Liver (tissue), 9 donors: Measurements from ENCODE around the gene DIDO1. TPM values are rescaled to one million over a fixed set of nuclear protein-coding genes. Genes with fewer than 3 reads are reported as not detected.

Experiments used
- DNase-seq: peaks from one replicate; pipeline ENCODE4 v3.0.0-alpha.2; 2017; ENCODE audit warnings: low spot score
- H3K27ac ChIP-seq, 2 donors: one replicate each; pipeline ENCODE4 v1.7.0; 2013; ENCODE audit warnings: inconsistent platforms in 2 of 2, low read length in 2 of 2, control low read depth in 1 of 2, low read depth in 1 of 2, mild to moderate bottlenecking in 1 of 2
- H3K27me3 ChIP-seq, 4 donors: one replicate each; pipeline versions ENCODE4 v1.6.1 to v1.7.0; 2013; ENCODE audit warnings: low read length in 3 of 4, inconsistent platforms in 1 of 4, mild to moderate bottlenecking in 1 of 4, moderate library complexity in 1 of 4; ENCODE audit not compliant: control insufficient read depth in 4 of 4, insufficient read depth in 4 of 4
- H3K36me3 ChIP-seq, 4 donors: one replicate each; pipeline versions ENCODE4 v1.6.1 to v1.7.0; 2013; ENCODE audit warnings: low read length in 3 of 4, mild to moderate bottlenecking in 3 of 4, low read depth in 1 of 4, moderate library complexity in 1 of 4; ENCODE audit not compliant: control insufficient read depth in 4 of 4, insufficient read depth in 3 of 4
- H3K4me1 ChIP-seq, 4 donors: one replicate each; pipeline versions ENCODE4 v1.6.1 to v1.7.0; 2013; ENCODE audit warnings: low read length in 3 of 4, mild to moderate bottlenecking in 3 of 4, moderate library complexity in 1 of 4; ENCODE audit not compliant: control insufficient read depth in 4 of 4, insufficient read depth in 4 of 4
- H3K4me3 ChIP-seq, 3 donors: one replicate each; pipeline versions ENCODE4 v1.6.1 to v1.7.0; 2013; ENCODE audit warnings: low read length in 3 of 3, control low read depth in 1 of 3, low read depth in 1 of 3, mild to moderate bottlenecking in 1 of 3
- H3K9ac ChIP-seq, 2 donors: one replicate each; pipeline ENCODE4 v1.7.0; 2013; ENCODE audit warnings: low read length in 2 of 2, mild to moderate bottlenecking in 2 of 2, moderate library complexity in 2 of 2, control low read depth in 1 of 2, low read depth in 1 of 2
- H3K9me3 ChIP-seq, 4 donors: one replicate each; pipeline versions ENCODE4 v1.6.1 to v1.7.0; 2013; ENCODE audit warnings: low read length in 3 of 4; ENCODE audit not compliant: control insufficient read depth in 4 of 4
- ATF3 ChIP-seq: IDR thresholded peaks from 2 replicates; pipeline ENCODE4 v1.6.1; 2016; ENCODE audit warnings: antibody characterized with exemption
- FOXA1 ChIP-seq: IDR thresholded peaks from 2 replicates; pipeline ENCODE4 v1.6.1; 2016; ENCODE audit warnings: antibody characterized with exemption
- FOXA2 ChIP-seq: IDR thresholded peaks from 2 replicates; pipeline ENCODE4 v1.6.1; 2016; ENCODE audit warnings: antibody characterized with exemption
- GABPA ChIP-seq, 2 donors: IDR thresholded peaks in 1 of 2; conservative IDR thresholded peaks in 1 of 2; 2 replicates each; pipeline ENCODE4 v1.6.1; 2016; ENCODE audit warnings: antibody characterized with exemption in 2 of 2, mild to moderate bottlenecking in 1 of 2, moderate library complexity in 1 of 2
- HNF4A ChIP-seq, 2 donors: conservative IDR thresholded peaks; 2 replicates each; pipeline ENCODE4 v1.6.1; 2016; ENCODE audit warnings: antibody characterized with exemption in 2 of 2, mild to moderate bottlenecking in 2 of 2
- HNF4G ChIP-seq: IDR thresholded peaks from 2 replicates; pipeline ENCODE4 v1.6.1; 2016; ENCODE audit warnings: antibody characterized with exemption
- JUND ChIP-seq, 2 donors: IDR thresholded peaks; 2 replicates each; pipeline ENCODE4 v1.6.1; 2016; ENCODE audit warnings: antibody characterized with exemption in 2 of 2
- NR2F2 ChIP-seq: IDR thresholded peaks from 2 replicates; pipeline ENCODE4 v1.6.1; 2016; ENCODE audit warnings: antibody characterized with exemption
- RAD21 ChIP-seq, 2 donors: IDR thresholded peaks; 2 replicates each; pipeline ENCODE4 v1.6.1; 2016; ENCODE audit warnings: antibody characterized with exemption in 2 of 2, mild to moderate bottlenecking in 2 of 2
- REST ChIP-seq: IDR thresholded peaks from 2 replicates; pipeline ENCODE4 v1.6.1; 2016; ENCODE audit warnings: antibody characterized with exemption, mild to moderate bottlenecking
- RXRA ChIP-seq, 2 donors: IDR thresholded peaks; 2 replicates each; pipeline ENCODE4 v1.6.1; 2017 to 2018; ENCODE audit warnings: antibody characterized with exemption in 2 of 2, mild to moderate bottlenecking in 1 of 2
- SP1 ChIP-seq: IDR thresholded peaks from 2 replicates; pipeline ENCODE4 v1.6.1; 2018; ENCODE audit warnings: antibody characterized with exemption, mild to moderate bottlenecking
- TAF1 ChIP-seq: conservative IDR thresholded peaks from 2 replicates; pipeline ENCODE4 v1.6.1; 2016; ENCODE audit warnings: antibody characterized with exemption, mild to moderate bottlenecking
- YY1 ChIP-seq: IDR thresholded peaks from 2 replicates; pipeline ENCODE4 v1.6.1; 2016; ENCODE audit warnings: antibody characterized with exemption, mild to moderate bottlenecking
- WGBS: extraction: QIAGEN DNeasy Blood & Tissue Kit; methylation state at CpG from one replicate; pipeline ENCODE4 v1.1.7; 2013; 5-methylcytosine and 5-hydroxymethylcytosine counted together
- polyA plus RNA-seq, 2 donors: library from polyadenylated mRNA; stranded (reverse) in 1 of 2; unstranded in 1 of 2; fragments of 200-250 nt in 1 of 2; fragments of >200 nt in 1 of 2; fragmentation: Nextera tagmentation in 1 of 2; extraction: Ambion mirVana in 1 of 2; gene quantifications; one replicate each; pipeline versions ENCODE4 v1.2.1 to v1.2.3, GENCODE V29; 2013 to 2015
- total RNA-seq, 2 donors: library from RNA; depleted of rRNA; stranded (reverse); fragments of >200 nt; gene quantifications; one replicate each; pipeline ENCODE4 v1.2.3, GENCODE V29; 2014
- donor health status: healthy.
- donor health status: healthy.
- donor health status: healthy.
- donor health status: healthy.
- donor health status: healthy.

The DIDO1 gene
- total and polyA plus RNA-seq, 4 donors, result 10.1 to 43.1 (median 17.4) TPM

- H3K9ac ChIP-seq, result peak overlapping the region; percentile 97 to 99
Measured at GRCh38 chr20:62924442-62925075, 1.7 kb downstream of the DIDO1 start.

GRCh38 chr20:62923669-62924441 lies 2.5 kb downstream of the DIDO1 start:
- no peak for DNase-seq
- H3K4me3 ChIP-seq, result peak overlapping the region; percentile 5 to 92 (median 92)
- peak overlapping the region; percentile 98 to 99 for H3K27ac ChIP-seq
- H3K27me3 ChIP-seq, result no peaks in the 10 kb centered on the region
- H3K4me1 ChIP-seq, result peaks cover 37 to 81% (median 67%) of the 10 kb centered on the region in 4 donors
- no peaks in the 10 kb centered on the region for H3K9me3 ChIP-seq
- WGBS, result 22% methylated on average over 7 of the region's 7 CpGs
- no peaks in the 10 kb centered on the region for H3K36me3 ChIP-seq
- peak overlapping the region; percentile 28 to 97 for H3K9ac ChIP-seq
- peak; percentile 71 for TF ChIP-seq HNF4G
- peak; percentile 16 for TF ChIP-seq YY1
- no peak for TF ChIP-seq REST
- TF ChIP-seq HNF4A (conservative IDR thresholded peaks at IDR 0.05), result peak; percentile 94 to 96
- TF ChIP-seq FOXA1, result no peak
- TF ChIP-seq RXRA (IDR thresholded peaks at IDR 0.05), result peak; percentile 24 to 44
- no peak for TF ChIP-seq GABPA (IDR thresholded peaks at IDR 0.05 in 1 of 2, conservative IDR thresholded peaks at IDR 0.05 in 1 of 2)
- peak; percentile 59 for TF ChIP-seq SP1
- TF ChIP-seq RAD21 (IDR thresholded peaks at IDR 0.05), result no peak
- peak; percentile 29 for TF ChIP-seq ATF3
- no peak for TF ChIP-seq TAF1
- TF ChIP-seq JUND (IDR thresholded peaks at IDR 0.05), result peak; percentile 6 to 15
- TF ChIP-seq NR2F2, result peak; percentile 40

More at GRCh38 chr20:62924442-62925075, 1.7 kb downstream of the DIDO1 start:
- TF ChIP-seq RAD21 (IDR thresholded peaks at IDR 0.05) (no peak), YY1 (no peak), HNF4A (conservative IDR thresholded peaks at IDR 0.05) (no peak), ATF3 (no peak), REST (peak; percentile 18), FOXA1 (no peak), JUND (IDR thresholded peaks at IDR 0.05) (no peak), FOXA2 (peak; percentile 43), RXRA (IDR thresholded peaks at IDR 0.05) (peak; percentile 36 to 39), NR2F2 (no peak), TAF1 (peak; percentile 50)
- no peaks in the 10 kb centered on the region for H3K36me3 ChIP-seq
- H3K4me3 ChIP-seq, result peak overlapping the region; percentile 92
- 11% methylated on average over 12 of the region's 12 CpGs for WGBS
- no peaks in the 10 kb centered on the region for H3K27me3 ChIP-seq
- H3K9me3 ChIP-seq, result no peaks in the 10 kb centered on the region
- H3K4me1 ChIP-seq, result peaks cover 38 to 78% (median 64%) of the 10 kb centered on the region in 4 donors
- no peak for DNase-seq
- H3K27ac ChIP-seq, result peak overlapping the region; percentile 98 to 99
